ENCODE results near the gene DTNBP1. TPM values are rescaled to one million over a fixed set of nuclear protein-coding genes. Genes with fewer than 3 reads are reported as not detected.

DTNBP1 gene
- total RNA-seq, 1 experiment from 2014 or later, result 13.5 TPM

DNA sequence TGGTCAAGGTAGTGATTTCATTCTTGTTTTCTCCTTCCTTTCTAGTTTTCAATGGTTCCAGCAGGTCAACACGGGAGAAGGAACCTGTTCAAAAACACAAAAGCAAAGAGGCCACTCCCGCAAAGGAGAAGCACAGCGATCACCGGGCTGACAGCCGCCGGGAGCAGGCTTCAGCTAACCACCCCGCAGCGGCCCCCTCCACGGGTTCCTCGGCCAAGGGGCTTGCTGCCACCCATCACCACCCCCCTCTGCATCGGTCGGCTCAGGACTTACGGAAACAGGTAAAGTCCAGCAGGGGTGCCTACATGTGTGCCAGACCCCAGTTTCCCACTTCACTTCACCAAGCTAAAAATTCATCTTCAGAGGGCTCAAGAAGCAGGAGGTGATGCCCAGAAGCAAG, 175.6 kb downstream of the DTNBP1 start:
- BruUV-seq (replicated peaks), result no TSS peak
- Mint-ChIP-seq H3K27me3 (ENCODE audit: insufficient read depth, unreplicated experiment) (no peaks in the 10 kb centered on the region), H3K4me1 (ENCODE audit: insufficient read depth, unreplicated experiment) (peaks cover 14% of the 10 kb centered on the region), H3K4me3 (ENCODE audit: unreplicated experiment) (no peak overlapping the region), H3K27ac (ENCODE audit: low read depth, unreplicated experiment) (no peak overlapping the region), H3K9me3 (ENCODE audit: unreplicated experiment) (no peaks in the 10 kb centered on the region), H3K36me3 (ENCODE audit: insufficient read depth, unreplicated experiment) (peaks cover 21% of the 10 kb centered on the region)
- CTCF ChIA-PET, result no interaction called here
- TF ChIP-seq, protein P1, sequence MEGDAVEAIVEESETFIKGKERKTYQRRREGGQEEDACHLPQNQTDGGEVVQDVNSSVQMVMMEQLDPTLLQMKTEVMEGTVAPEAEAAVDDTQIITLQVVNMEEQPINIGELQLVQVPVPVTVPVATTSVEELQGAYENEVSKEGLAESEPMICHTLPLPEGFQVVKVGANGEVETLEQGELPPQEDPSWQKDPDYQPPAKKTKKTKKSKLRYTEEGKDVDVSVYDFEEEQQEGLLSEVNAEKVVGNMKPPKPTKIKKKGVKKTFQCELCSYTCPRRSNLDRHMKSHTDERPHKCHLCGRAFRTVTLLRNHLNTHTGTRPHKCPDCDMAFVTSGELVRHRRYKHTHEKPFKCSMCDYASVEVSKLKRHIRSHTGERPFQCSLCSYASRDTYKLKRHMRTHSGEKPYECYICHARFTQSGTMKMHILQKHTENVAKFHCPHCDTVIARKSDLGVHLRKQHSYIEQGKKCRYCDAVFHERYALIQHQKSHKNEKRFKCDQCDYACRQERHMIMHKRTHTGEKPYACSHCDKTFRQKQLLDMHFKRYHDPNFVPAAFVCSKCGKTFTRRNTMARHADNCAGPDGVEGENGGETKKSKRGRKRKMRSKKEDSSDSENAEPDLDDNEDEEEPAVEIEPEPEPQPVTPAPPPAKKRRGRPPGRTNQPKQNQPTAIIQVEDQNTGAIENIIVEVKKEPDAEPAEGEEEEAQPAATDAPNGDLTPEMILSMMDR (IDR thresholded peaks at IDR 0.05; ENCODE audit: unreplicated experiment), result no peak
- POLR2A ChIA-PET, result no interaction called here
- intact Hi-C loops (cut with micrococcal nuclease), result no loop called here
- no peak for DNase-seq (ENCODE audit: unreplicated experiment)

DNA sequence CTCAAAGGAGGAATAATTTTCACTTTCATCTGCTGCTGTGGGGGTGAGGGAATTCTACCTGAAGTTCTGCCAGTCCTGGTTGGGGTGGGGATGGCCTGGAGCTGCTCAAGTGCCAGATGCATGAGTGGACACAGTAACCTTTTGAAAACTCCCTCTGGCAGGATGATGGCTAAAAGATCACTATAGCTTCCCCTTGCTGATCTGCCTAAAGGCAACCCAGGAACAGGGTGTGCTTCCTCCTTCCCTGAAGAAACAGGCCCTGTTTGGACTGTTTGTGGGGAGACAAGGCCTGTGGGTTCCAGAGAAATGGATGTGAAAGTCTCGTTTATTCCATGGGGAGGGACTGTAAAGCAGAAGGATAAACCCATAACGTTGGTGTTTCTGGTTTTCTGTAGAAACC, 176.9 kb downstream of the DTNBP1 start:
- H3K4me1 Mint-ChIP-seq (ENCODE audit: insufficient read depth, unreplicated experiment), result peaks cover 18% of the 10 kb centered on the region
- CTCF ChIA-PET, result interaction anchor here (0.6 kb wide), 3 partner anchors 9 to 172 kb away, joined by 3 to 7 read pairs (median 4); no protein-coding TSS in a partner anchor
- no TSS peak for BruUV-seq (replicated peaks)
- TF ChIP-seq, protein P1 (IDR thresholded peaks at IDR 0.05; ENCODE audit: unreplicated experiment), result no peak
- no peaks in the 10 kb centered on the region for H3K9me3 Mint-ChIP-seq (ENCODE audit: unreplicated experiment)
- intact Hi-C loops (cut with micrococcal nuclease), result no loop called here
- no peaks in the 10 kb centered on the region for H3K27me3 Mint-ChIP-seq (ENCODE audit: insufficient read depth, unreplicated experiment)
- H3K27ac Mint-ChIP-seq (ENCODE audit: low read depth, unreplicated experiment), result no peak overlapping the region
- H3K4me3 Mint-ChIP-seq (ENCODE audit: unreplicated experiment), result no peak overlapping the region
- DNase-seq (ENCODE audit: unreplicated experiment), result no peak
- POLR2A ChIA-PET, result no interaction called here
- H3K36me3 Mint-ChIP-seq (ENCODE audit: insufficient read depth, unreplicated experiment), result peaks cover 21% of the 10 kb centered on the region

DNA sequence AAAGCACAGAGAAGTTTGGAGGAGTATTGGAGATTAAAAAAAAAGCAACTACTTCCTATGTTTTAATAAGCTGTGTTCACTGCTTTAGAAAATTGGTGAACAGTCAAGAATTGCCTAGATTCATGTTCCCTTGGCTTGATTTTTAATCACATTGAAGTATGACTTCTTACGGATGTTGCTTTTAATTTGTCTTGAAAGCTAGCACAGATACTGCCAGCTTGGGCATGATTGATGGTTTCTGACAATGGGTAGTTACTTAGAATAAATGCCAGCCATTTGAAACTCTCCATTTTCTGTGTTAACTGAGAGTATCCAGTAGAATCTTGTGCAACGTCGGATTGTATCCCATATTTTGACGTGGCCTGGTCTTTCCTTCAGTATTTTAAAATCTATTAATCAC, 178.0 kb downstream of the DTNBP1 start:
- intact Hi-C loops (cut with micrococcal nuclease), result no loop called here
- no TSS peak for BruUV-seq (replicated peaks)
- ChIA-PET CTCF (interaction anchor here (0.7 kb wide), 1 partner anchor 1254 kb away, joined by 4 read pairs; no protein-coding TSS in a partner anchor), POLR2A (no interaction called here)
- Mint-ChIP-seq H3K36me3 (ENCODE audit: insufficient read depth, unreplicated experiment) (peaks cover 21% of the 10 kb centered on the region), H3K4me1 (ENCODE audit: insufficient read depth, unreplicated experiment) (peaks cover 23% of the 10 kb centered on the region), H3K27me3 (ENCODE audit: insufficient read depth, unreplicated experiment) (no peaks in the 10 kb centered on the region), H3K4me3 (ENCODE audit: unreplicated experiment) (no peak overlapping the region), H3K9me3 (ENCODE audit: unreplicated experiment) (no peaks in the 10 kb centered on the region), H3K27ac (ENCODE audit: low read depth, unreplicated experiment) (no peak overlapping the region)
- TF ChIP-seq, protein P1 (IDR thresholded peaks at IDR 0.05; ENCODE audit: unreplicated experiment), result no peak
- DNase-seq (ENCODE audit: unreplicated experiment), result no peak

DNA sequence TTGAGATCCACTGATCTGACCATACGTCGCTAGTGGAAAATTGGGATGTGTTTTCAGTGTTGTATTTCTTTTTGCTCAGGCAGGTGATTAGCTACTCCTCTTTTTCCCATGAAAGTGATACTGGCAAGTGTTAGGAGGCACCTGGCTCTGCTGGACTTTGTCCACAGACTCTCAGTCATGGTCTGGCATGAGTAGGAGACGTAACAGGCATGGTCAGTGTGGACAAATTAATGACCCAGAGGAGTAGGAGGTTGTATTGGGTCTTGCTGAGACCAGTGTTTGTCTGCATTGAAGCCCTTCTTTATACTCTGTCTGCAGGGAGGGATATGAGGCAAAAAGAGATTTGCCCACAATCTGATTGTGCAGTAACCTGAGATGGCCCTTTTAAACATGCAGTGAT, 178.7 kb downstream of the DTNBP1 start:
- POLR2A ChIA-PET, result no interaction called here
- H3K9me3 Mint-ChIP-seq (ENCODE audit: unreplicated experiment), result no peaks in the 10 kb centered on the region
- DNase-seq (ENCODE audit: unreplicated experiment), result no peak
- TF ChIP-seq, protein P1 (IDR thresholded peaks at IDR 0.05; ENCODE audit: unreplicated experiment), result no peak
- BruUV-seq (replicated peaks), result no TSS peak
- CTCF ChIA-PET, result interaction anchor here (1.1 kb wide), 1 partner anchor 139 kb away, joined by 3 read pairs; no protein-coding TSS in a partner anchor
- peaks cover 21% of the 10 kb centered on the region for H3K36me3 Mint-ChIP-seq (ENCODE audit: insufficient read depth, unreplicated experiment)
- no peak overlapping the region for H3K4me3 Mint-ChIP-seq (ENCODE audit: unreplicated experiment)
- no peak overlapping the region for H3K27ac Mint-ChIP-seq (ENCODE audit: low read depth, unreplicated experiment)
- intact Hi-C loops (cut with micrococcal nuclease), result no loop called here
- peaks cover 28% of the 10 kb centered on the region for H3K4me1 Mint-ChIP-seq (ENCODE audit: insufficient read depth, unreplicated experiment)
- no peaks in the 10 kb centered on the region for H3K27me3 Mint-ChIP-seq (ENCODE audit: insufficient read depth, unreplicated experiment)
